Uterus (tissue), 4 donors: ENCODE data around the gene SLC41A3. TPM values are rescaled to one million over a fixed set of nuclear protein-coding genes. Genes with fewer than 3 reads are reported as not detected.
"Not testable (repeated sequence)": the region's sequence is repeated elsewhere in the genome, so short reads cannot be mapped to it uniquely, and the experiment has no call there.

Source experiments
- DNase-seq, 2 donors: peaks; one replicate each; pipeline ENCODE4 v3.0.0-alpha.2; 2019 to 2020
- H3K27ac ChIP-seq, 2 donors: fragments of 200-600 bp; sonication (generic); 1 replicate in 1 of 2; 2 replicates in 1 of 2; pipeline ENCODE4 v1.5.1; 2016 to 2018
- H3K27me3 ChIP-seq, 2 donors: fragments of 200-600 bp; sonication (generic); one replicate each; pipeline ENCODE4 v1.5.1; 2018 to 2019; ENCODE audit warnings: control low read depth in 1 of 2
- H3K36me3 ChIP-seq, 2 donors: fragments of 200-600 bp; sonication (generic); one replicate each; pipeline ENCODE4 v1.5.1; 2019; ENCODE audit warnings: control low read depth in 1 of 2
- H3K4me1 ChIP-seq, 2 donors: fragments of 200-600 bp; sonication (generic); one replicate each; pipeline ENCODE4 v1.5.1; 2018 to 2019; ENCODE audit warnings: control low read depth in 1 of 2
- H3K4me3 ChIP-seq, 2 donors: fragments of 200-600 bp; sonication (generic); 1 replicate in 1 of 2; 2 replicates in 1 of 2; pipeline ENCODE4 v1.5.1; 2018 to 2019; ENCODE audit warnings: mild to moderate bottlenecking in 1 of 2
- H3K9me3 ChIP-seq, 2 donors: fragments of 200-600 bp; sonication (generic); one replicate each; pipeline ENCODE4 v1.5.1; 2019; ENCODE audit warnings: control low read depth in 1 of 2
- POLR2A ChIP-seq, 2 donors: fragments of 450-650 bp; IDR thresholded peaks; one replicate each; pipeline ENCODE4 v1.6.1; 2016; ENCODE audit warnings: antibody characterized with exemption in 2 of 2, mild to moderate bottlenecking in 1 of 2, moderate library complexity in 1 of 2
- intact Hi-C: fragments of 100-400 bp; cut with DNase I; formaldehyde crosslinking; loops from one replicate; pipeline ENCODE4 v1.15.1; 2023; ENCODE audit warnings: low total_unique reads
- total RNA-seq, 4 donors: library from RNA; depleted of rRNA in 3 of 4; stranded (reverse); fragments of >200 nt in 3 of 4; gene quantifications; one replicate each; pipeline versions ENCODE4 v1.1.0 to v1.2.4, GENCODE V29; 2014 to 2023
- TF ChIP-seq, protein P1 (sequence below), 4 experiments: fragments of 200-600 bp in 2 of 4; fragments of 450-650 bp in 2 of 4; sonication (generic) in 2 of 4; IDR thresholded peaks; one replicate each; pipeline ENCODE4 v1.5.1; 2016 to 2019; ENCODE audit warnings: antibody characterized with exemption in 4 of 4, mild to moderate bottlenecking in 2 of 4, moderate library complexity in 1 of 4
- donor health status: DM: yes; HTN: yes; CAD: no.

SLC41A3 gene
- total RNA-seq, 4 donors from 2014 or later, result 65.9 to 94.9 (median 77.4) TPM

DNA sequence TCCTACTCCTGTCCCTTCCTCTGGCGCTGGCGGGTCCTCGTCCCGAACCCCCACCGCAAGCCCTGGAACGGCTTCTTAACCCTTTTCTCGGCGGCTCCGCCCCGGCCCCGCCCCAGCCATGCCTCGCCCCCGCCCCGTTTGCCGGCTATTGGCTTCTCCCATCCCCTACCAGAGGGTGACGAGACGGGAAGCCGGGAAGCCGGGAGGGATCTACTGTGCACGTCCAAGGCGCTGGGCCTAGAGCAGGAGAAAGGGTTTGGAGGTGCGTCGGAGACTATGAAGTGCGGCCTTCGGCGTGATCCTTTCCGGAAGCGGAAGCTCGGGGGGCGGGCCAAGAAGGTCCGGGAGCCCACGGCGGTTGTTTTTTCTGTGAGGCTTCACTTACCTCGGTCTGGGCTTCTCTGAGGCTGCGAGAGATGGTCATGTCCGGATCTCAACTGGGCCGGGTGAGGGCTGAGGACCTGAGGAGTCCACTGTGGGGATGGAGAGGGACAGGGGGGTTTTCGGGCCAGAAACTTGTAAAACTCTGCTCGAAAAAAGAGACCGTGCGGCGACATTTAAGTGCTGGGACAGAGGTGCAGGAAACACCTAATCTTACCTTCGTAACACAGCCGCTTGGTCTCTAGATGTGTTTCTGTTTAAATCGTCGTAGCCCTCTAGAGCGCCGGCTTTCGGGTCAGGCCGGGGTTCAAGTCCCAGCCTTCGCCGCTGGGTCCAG, 93.5 kb downstream of the SLC41A3 start:
- peak; percentile 85 to 96 for DNase-seq
- TF ChIP-seq POLR2A (IDR thresholded peaks at IDR 0.05), result peak in 1 of 2 donors; percentile 49
- TF ChIP-seq, protein P1, sequence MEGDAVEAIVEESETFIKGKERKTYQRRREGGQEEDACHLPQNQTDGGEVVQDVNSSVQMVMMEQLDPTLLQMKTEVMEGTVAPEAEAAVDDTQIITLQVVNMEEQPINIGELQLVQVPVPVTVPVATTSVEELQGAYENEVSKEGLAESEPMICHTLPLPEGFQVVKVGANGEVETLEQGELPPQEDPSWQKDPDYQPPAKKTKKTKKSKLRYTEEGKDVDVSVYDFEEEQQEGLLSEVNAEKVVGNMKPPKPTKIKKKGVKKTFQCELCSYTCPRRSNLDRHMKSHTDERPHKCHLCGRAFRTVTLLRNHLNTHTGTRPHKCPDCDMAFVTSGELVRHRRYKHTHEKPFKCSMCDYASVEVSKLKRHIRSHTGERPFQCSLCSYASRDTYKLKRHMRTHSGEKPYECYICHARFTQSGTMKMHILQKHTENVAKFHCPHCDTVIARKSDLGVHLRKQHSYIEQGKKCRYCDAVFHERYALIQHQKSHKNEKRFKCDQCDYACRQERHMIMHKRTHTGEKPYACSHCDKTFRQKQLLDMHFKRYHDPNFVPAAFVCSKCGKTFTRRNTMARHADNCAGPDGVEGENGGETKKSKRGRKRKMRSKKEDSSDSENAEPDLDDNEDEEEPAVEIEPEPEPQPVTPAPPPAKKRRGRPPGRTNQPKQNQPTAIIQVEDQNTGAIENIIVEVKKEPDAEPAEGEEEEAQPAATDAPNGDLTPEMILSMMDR (IDR thresholded peaks at IDR 0.05), result no peak
- H3K9me3 ChIP-seq, result no peaks in the 10 kb centered on the region
- peaks cover 0 to 4% of the 10 kb centered on the region in 2 donors for H3K4me1 ChIP-seq
- H3K36me3 ChIP-seq, result no peaks in the 10 kb centered on the region
- intact Hi-C loops, result no loop called here
- no peaks in the 10 kb centered on the region for H3K27me3 ChIP-seq
- peak overlapping the region; percentile 81 to 82 for H3K27ac ChIP-seq
- peak overlapping the region; percentile 50 to 77 for H3K4me3 ChIP-seq

DNA sequence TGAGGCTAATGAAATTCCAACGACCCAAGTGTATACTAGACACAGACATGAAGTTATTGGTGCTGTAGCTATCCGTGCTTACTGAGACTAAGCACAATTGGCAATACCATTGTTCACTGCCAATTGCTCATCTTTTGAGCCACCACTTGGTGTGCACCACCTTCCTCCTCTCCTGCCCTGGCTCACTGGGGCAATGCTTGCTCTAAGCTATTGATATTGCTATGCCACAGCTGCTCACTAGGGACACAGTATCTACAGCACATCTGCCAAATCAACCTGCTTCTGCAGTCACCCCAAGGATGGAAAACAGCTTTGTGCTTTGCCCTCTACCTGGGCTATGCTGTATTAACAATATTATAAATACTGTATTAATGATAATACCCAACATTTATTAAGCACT, 99.0 kb downstream of the SLC41A3 start:
- H3K4me1 ChIP-seq, H3K36me3 ChIP-seq, intact Hi-C loops, H3K4me3 ChIP-seq, DNase-seq, H3K9me3 ChIP-seq, H3K27ac ChIP-seq, H3K27me3 ChIP-seq: not testable (repeated sequence)

DNA sequence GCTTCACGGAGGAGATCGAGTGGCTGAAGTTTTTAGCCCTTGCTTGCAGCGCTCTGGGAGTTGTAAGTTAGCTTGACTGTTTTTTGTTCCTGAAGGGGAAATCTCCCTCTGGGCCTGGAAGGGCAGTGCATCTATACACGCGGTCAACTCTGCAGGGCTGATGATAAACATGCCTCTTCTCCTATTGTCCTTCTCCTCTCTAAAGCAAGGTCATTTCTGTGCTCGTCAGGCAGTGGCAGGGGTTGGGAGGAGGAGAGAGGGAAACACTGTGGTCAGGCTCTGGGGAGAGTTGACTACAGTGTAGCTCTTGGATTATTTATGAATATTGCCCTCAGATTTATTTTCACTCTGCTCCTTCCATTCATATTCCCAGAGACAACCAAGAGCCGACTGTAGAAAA, 106.8 kb downstream of the SLC41A3 start:
- H3K4me3 ChIP-seq, H3K9me3 ChIP-seq, H3K27me3 ChIP-seq, H3K4me1 ChIP-seq, intact Hi-C loops, H3K27ac ChIP-seq, DNase-seq, H3K36me3 ChIP-seq: not testable (repeated sequence)

DNA sequence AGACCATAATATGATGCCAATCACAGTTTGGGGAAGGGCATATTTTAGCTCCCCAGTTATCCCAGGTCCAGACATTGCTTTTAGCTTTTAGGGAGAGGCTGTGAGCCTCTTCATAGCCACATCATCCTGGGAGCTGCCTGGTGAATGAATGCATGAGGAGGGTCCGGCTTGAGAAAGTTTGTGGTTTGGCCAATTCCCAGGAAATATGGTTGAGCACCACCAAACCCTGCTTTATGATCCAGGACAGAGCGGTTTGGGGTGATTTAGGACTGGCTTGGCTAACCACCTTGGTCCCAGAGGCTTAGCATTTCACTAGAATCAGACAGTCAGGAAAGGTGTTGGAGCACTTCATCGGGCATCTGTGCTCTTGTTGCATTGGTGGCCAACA, 107.9 kb downstream of the SLC41A3 start:
- H3K27me3 ChIP-seq, intact Hi-C loops, H3K4me3 ChIP-seq: not testable (repeated sequence)

DNA sequence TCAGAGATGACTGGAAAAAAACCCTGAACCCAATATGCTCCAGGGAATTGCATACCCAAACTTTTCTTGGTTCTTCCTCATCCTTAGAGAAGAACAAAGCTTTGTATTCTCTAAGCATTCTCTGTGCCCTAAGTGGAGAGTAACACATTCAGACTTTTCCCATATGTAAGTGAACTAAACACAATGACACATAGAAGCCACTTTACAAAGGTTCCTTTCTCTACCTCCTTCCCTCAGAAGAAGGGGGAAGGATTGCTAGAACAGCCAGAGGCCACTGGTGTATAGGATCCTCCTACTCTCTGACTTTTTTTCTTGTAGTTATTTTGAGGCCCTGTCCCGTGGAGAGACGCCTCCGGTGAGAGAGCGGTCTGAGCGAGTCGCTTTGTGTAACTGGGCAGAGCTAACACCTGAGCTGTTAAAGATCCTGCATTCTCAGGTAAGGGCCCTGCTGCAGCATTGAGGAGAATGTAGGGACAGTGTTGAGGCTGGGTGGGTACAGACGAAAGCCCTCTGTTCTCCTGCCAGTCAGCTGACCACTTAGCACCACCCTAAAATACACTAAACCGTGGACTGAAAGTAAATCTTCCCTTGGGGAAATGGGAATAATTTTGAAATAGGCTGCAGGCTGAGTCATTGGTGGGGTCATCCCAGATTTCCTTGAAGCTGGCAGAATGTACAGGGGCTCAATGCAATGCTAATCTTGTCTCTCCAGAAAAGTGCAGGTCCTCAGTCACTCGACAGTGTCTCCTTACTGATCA, 108.5 kb downstream of the SLC41A3 start:
- H3K4me3 ChIP-seq, H3K9me3 ChIP-seq, H3K36me3 ChIP-seq, intact Hi-C loops, H3K27me3 ChIP-seq, H3K4me1 ChIP-seq, H3K27ac ChIP-seq, DNase-seq: not testable (repeated sequence)

More for the DNA sequence above, 107.9 kb downstream of the SLC41A3 start:
- H3K9me3 ChIP-seq, DNase-seq, H3K4me1 ChIP-seq, H3K36me3 ChIP-seq, H3K27ac ChIP-seq: not testable (repeated sequence)

DNA sequence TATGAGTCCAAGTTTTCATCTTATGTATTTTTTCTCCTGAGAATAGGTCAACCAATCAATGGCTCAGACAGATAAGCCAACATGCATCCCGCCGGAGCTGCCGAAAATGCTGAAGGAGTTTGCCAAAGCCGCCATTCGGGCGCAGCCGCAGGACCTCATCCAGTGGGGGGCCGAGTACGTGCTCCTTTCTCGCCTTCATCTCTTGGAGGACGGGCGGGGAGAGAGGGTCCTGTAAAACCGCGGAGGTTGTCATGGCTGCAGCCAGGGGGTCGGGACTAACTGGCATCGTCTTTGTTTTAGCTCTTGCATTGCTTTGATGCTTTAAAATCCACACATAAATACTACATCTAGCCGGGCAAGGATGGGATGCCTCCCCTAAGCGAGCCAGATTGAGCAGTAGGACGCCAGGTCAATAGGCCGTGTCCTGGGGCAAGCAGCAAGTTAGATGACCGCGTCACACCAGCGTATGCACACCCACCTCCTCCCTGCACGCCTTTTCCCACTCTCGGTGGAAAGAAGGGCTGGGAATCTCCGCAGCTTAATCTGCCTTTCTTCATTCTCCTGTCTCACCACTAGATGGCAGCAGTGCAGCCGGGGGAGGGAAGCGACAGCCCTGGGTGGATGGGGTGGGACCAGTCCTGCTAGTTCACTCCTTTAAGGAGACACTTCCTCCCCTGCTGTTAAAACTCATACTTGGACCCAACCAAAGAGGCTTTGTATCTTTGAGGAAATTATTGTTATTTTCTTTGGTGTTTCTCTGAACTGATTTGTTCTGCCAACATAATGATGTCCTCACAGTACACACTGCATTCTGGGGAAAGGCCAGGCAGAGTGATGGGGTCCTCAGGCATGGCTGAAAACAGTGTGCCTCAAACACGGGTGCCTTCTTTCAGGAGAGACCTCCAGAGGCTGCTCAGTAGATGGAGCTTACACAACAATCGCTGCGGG, 111.7 kb downstream of the SLC41A3 start:
- H3K9me3 ChIP-seq, intact Hi-C loops, H3K27ac ChIP-seq, H3K4me1 ChIP-seq, H3K36me3 ChIP-seq, H3K27me3 ChIP-seq: not testable (repeated sequence)
- TF ChIP-seq, protein P1 (IDR thresholded peaks at IDR 0.05), result peak; percentile 61 to 75 (median 68)
- H3K4me3 ChIP-seq, result peak overlapping the region; percentile 15 to 31
- peak; percentile 32 to 51 for DNase-seq

DNA sequence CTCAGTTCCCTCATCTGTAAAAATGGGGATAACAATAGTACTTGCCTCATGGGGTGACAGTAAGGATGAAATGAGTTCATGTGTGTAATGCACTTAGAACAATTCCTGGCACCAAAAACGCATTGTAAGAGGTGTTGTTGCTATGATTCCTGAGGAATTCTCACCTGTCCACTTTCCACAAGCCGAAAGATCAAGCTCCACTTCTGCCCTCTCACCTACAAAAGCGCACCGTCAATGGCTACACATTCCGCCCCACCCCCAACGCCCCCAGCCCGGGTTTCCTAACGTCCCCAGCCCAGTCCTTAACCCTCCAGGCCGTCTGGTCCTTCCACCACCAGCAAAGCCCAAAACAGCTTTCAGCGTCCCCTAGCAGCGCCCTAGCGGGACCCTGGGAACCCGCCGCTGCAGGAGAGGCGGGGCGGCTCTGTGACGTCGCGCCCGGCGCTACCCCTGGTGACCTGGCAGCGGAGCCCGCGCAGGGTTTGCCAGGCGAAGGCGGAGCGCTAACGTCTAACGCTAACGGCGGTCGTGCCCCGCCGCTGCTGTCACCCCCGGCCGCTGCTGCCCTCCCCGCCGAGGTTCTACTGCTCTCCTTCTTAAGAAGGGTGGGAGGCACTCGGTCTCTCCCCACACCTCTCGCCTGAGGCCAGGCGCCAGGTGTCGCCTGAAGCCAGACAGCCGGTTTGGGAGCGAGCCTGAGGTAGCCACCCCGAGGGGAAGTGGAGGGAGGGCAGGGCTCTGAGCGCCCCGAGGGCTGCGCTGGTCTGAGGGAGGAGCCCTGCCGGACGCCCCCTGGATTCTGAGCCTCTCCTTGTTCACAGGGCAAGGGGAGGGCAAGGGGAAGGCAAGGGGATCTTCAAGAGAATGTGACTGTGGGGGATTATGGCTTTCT, 115.0 kb downstream of the SLC41A3 start, which contains the start of gene ROPN1B:
Gene ROPN1B, plus strand, starts transcription at position 478 of the 892 bp plus-strand sequence. CDS start 2,877 bp downstream, outside the sequence.
- intact Hi-C loops, H3K4me3 ChIP-seq, H3K27me3 ChIP-seq, H3K9me3 ChIP-seq, H3K36me3 ChIP-seq, H3K27ac ChIP-seq, H3K4me1 ChIP-seq, DNase-seq: not testable (repeated sequence)

DNA sequence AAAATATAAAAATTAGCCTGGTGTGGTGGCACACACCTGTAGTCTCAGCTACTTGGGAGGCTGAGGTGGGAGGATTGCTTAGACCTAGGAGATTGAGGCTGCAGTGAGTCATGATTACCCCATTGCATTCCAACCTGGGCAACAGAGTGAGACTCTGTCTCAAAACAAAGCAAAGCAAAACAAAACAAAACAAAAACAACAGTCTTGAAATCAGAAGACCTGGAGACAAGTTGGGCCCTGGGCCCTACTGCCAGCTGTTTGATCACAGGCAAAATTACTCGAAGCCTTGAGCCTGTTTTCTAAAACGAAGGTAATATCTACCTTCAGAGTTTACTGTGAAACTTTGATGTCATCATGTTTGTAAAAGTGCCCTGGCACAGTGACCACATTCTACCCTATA, 115.8 kb downstream of the SLC41A3 start:
- H3K4me1 ChIP-seq, H3K27ac ChIP-seq, intact Hi-C loops, DNase-seq, H3K9me3 ChIP-seq, H3K4me3 ChIP-seq, H3K36me3 ChIP-seq, H3K27me3 ChIP-seq: not testable (repeated sequence)
